Breast epithelium (tissue), 4 donors: Measurements from ENCODE around the gene CEP131. TPM values are rescaled to one million over a fixed set of nuclear protein-coding genes. Genes with fewer than 3 reads are reported as not detected.

Experiments used
- DNase-seq, 2 donors: peaks; one replicate each; pipeline ENCODE4 v3.0.0-alpha.2; 2019; ENCODE audit warnings: low spot score in 2 of 2
- H3K27ac ChIP-seq, 2 donors: fragments of 200-600 bp; sonication (generic) in 1 of 2; one replicate each; pipeline ENCODE4 v1.5.1; 2016 to 2019; ENCODE audit warnings: mild to moderate bottlenecking in 1 of 2
- H3K27me3 ChIP-seq, 2 donors: fragments of 200-600 bp; sonication (generic) in 1 of 2; one replicate each; pipeline versions ENCODE4 v1.5.1 to v1.6.0; 2017 to 2019; ENCODE audit warnings: control low read depth in 1 of 2, mild to moderate bottlenecking in 1 of 2
- H3K36me3 ChIP-seq: fragments of 200-600 bp; one replicate; pipeline ENCODE4 v1.5.1; 2019
- H3K4me1 ChIP-seq, 2 donors: fragments of 200-600 bp; sonication (generic); one replicate each; pipeline ENCODE4 v1.5.1; 2016 to 2019; ENCODE audit warnings: control low read depth in 1 of 2
- H3K4me3 ChIP-seq, 3 donors: fragments of 200-600 bp; sonication (generic); 1 replicate in 2 of 3; 2 replicates in 1 of 3; pipeline ENCODE4 v1.5.1; 2016 to 2019; ENCODE audit warnings: mild to moderate bottlenecking in 3 of 3, moderate library complexity in 2 of 3
- H3K9me3 ChIP-seq, 2 donors: fragments of 200-600 bp; sonication (generic) in 1 of 2; one replicate each; pipeline ENCODE4 v1.5.1; 2016 to 2019; ENCODE audit warnings: control low read depth in 1 of 2
- CTCF ChIP-seq, 3 donors: fragments of 450-650 bp; IDR thresholded peaks; one replicate each; pipeline ENCODE4 v1.5.1; 2016 to 2017; ENCODE audit warnings: antibody characterized with exemption in 3 of 3, mild to moderate bottlenecking in 3 of 3, moderate library complexity in 3 of 3
- POLR2A ChIP-seq: fragments of 450-650 bp; IDR thresholded peaks from one replicate; pipeline ENCODE4 v1.6.1; 2016; ENCODE audit warnings: antibody characterized with exemption, mild to moderate bottlenecking, moderate library complexity
- POLR2AphosphoS5 ChIP-seq, 3 donors: sonication (generic); formaldehyde crosslinking; IDR thresholded peaks; one replicate each; pipeline ENCODE4 v1.6.1; 2017; ENCODE audit warnings: antibody characterized with exemption in 3 of 3
- intact Hi-C: fragments of 100-400 bp; cut with DNase I; formaldehyde crosslinking; loops from one replicate; pipeline ENCODE4 v1.15.1; 2023; ENCODE audit warnings: low total_unique reads
- total RNA-seq, 3 donors: library from RNA; depleted of rRNA; stranded (reverse); fragments of >200 nt; gene quantifications; one replicate each; pipeline ENCODE4 v1.1.0, GENCODE V29; 2016

The CEP131 gene
- total RNA-seq, 3 donors from 2014 or later, result 6.9 to 12.8 (median 9.7) TPM

GRCh38 chr17:81204578-81204977 is 18.2 kb downstream of the CEP131 start:
- H3K4me1 ChIP-seq, result no peaks in the 10 kb centered on the region
- TF ChIP-seq CTCF (IDR thresholded peaks at IDR 0.05), result no peak
- TF ChIP-seq POLR2AphosphoS5 (IDR thresholded peaks at IDR 0.05), result no peak
- no peak for TF ChIP-seq POLR2A
- H3K9me3 ChIP-seq, result no peaks in the 10 kb centered on the region
- no peaks in the 10 kb centered on the region for H3K27me3 ChIP-seq
- H3K36me3 ChIP-seq, result no peaks in the 10 kb centered on the region
- H3K4me3 ChIP-seq, result no peak overlapping the region
- DNase-seq, result no peak
- intact Hi-C loops, result no loop called here
- H3K27ac ChIP-seq, result no peak overlapping the region

- TF ChIP-seq POLR2A (no peak), CTCF (IDR thresholded peaks at IDR 0.05) (no peak), POLR2AphosphoS5 (IDR thresholded peaks at IDR 0.05) (no peak)
- intact Hi-C loops, result no loop called here
Observed at GRCh38 chr17:81203136-81203535, 19.6 kb downstream of the CEP131 start.

GRCh38 chr17:81202318-81202717 is 20.4 kb downstream of the CEP131 start:
- H3K27me3 ChIP-seq, result no peaks in the 10 kb centered on the region
- H3K4me3 ChIP-seq, result no peak overlapping the region
- no peaks in the 10 kb centered on the region for H3K36me3 ChIP-seq
- DNase-seq, result peak in 1 of 2 donors; percentile 76
- H3K27ac ChIP-seq, result no peak overlapping the region
- TF ChIP-seq POLR2A (no peak), CTCF (IDR thresholded peaks at IDR 0.05) (no peak), POLR2AphosphoS5 (IDR thresholded peaks at IDR 0.05) (no peak)
- intact Hi-C loops, result no loop called here
- no peaks in the 10 kb centered on the region for H3K4me1 ChIP-seq
- no peaks in the 10 kb centered on the region for H3K9me3 ChIP-seq

More at GRCh38 chr17:81203136-81203535, 19.6 kb downstream of the CEP131 start:
- H3K27ac ChIP-seq, result no peak overlapping the region
- no peaks in the 10 kb centered on the region for H3K9me3 ChIP-seq
- no peaks in the 10 kb centered on the region for H3K27me3 ChIP-seq
- DNase-seq, result no peak
- no peaks in the 10 kb centered on the region for H3K4me1 ChIP-seq
- no peaks in the 10 kb centered on the region for H3K36me3 ChIP-seq
- H3K4me3 ChIP-seq, result no peak overlapping the region

- DNase-seq, result peak in 1 of 2 donors; percentile 56
- no peak for TF ChIP-seq POLR2AphosphoS5 (IDR thresholded peaks at IDR 0.05)
- TF ChIP-seq POLR2A, result no peak
- peak; percentile 37 to 81 (median 49) for TF ChIP-seq CTCF (IDR thresholded peaks at IDR 0.05)
- H3K9me3 ChIP-seq, result no peaks in the 10 kb centered on the region
- H3K4me1 ChIP-seq, result no peaks in the 10 kb centered on the region
- no peaks in the 10 kb centered on the region for H3K27me3 ChIP-seq
- H3K27ac ChIP-seq, result peak overlapping the region; percentile 41 to 50
- no peaks in the 10 kb centered on the region for H3K36me3 ChIP-seq
- no peak overlapping the region for H3K4me3 ChIP-seq
- intact Hi-C loops, result no loop called here
Observed at GRCh38 chr17:81200695-81201580, 21.8 kb downstream of the CEP131 start.

GRCh38 chr17:81200201-81200600 is 22.6 kb downstream of the CEP131 start:
- Histone ChIP-seq H3K9me3 (no peaks in the 10 kb centered on the region), H3K4me1 (no peaks in the 10 kb centered on the region), H3K36me3 (no peaks in the 10 kb centered on the region), H3K27me3 (no peaks in the 10 kb centered on the region), H3K4me3 (peak overlapping the region in 1 of 3 donors; percentile 13), H3K27ac (peak overlapping the region; percentile 41 to 50)
- intact Hi-C loops, result no loop called here
- TF ChIP-seq POLR2A, result no peak
- no peak for TF ChIP-seq POLR2AphosphoS5 (IDR thresholded peaks at IDR 0.05)
- no peak for TF ChIP-seq CTCF (IDR thresholded peaks at IDR 0.05)
- DNase-seq, result peak in 1 of 2 donors; percentile 40
